Gastrocnemius medialis (tissue), 4 donors: ENCODE data around the gene PSME3IP1.

Experiments
- CTCF ChIP-seq, 5 experiments: fragments of 450-650 bp in 3 of 5; fragments of 200-600 bp in 2 of 5; sonication (generic) in 2 of 5; IDR thresholded peaks in 4 of 5; conservative IDR thresholded peaks in 1 of 5; 1 replicate in 4 of 5; 2 replicates in 1 of 5; pipeline ENCODE4 v1.5.1; 2016 to 2019; ENCODE audit warnings: antibody characterized with exemption in 5 of 5, mild to moderate bottlenecking in 3 of 5, moderate library complexity in 3 of 5
- POLR2A ChIP-seq, 2 donors: fragments of 450-650 bp; IDR thresholded peaks; one replicate each; pipeline ENCODE4 v1.6.1; 2017; ENCODE audit warnings: antibody characterized with exemption in 2 of 2, mild to moderate bottlenecking in 2 of 2, moderate library complexity in 2 of 2

- TF ChIP-seq POLR2A (IDR thresholded peaks at IDR 0.05): no peak
- TF ChIP-seq CTCF (IDR thresholded peaks at IDR 0.05 in 4 of 5, conservative IDR thresholded peaks at IDR 0.05 in 1 of 5): no peak
Observed at GRCh38 chr16:57178196-57178595, 7.6 kb downstream of the PSME3IP1 start.
